ENCODE results near the gene CEP104.

DNA sequence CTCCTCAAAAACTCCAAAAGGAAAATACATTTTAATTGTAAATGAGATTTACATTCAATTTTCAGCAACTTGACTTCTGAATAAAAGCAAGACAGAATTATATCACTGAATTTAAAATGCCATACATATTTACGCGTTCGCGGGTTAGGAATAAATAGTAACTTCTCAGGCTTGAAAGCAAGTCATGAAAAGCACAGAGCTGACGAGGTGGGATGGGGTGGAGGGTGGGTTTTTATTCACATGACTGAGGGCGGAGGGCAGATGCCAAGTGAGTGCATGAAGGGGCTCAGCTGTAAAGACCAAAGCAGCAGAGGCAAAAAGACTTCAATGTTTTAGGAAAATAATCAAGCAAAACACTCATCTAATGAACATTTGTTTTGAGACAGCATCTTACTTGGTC lies 5.7 kb downstream of the CEP104 start:
- TF ChIP-seq, protein P1, sequence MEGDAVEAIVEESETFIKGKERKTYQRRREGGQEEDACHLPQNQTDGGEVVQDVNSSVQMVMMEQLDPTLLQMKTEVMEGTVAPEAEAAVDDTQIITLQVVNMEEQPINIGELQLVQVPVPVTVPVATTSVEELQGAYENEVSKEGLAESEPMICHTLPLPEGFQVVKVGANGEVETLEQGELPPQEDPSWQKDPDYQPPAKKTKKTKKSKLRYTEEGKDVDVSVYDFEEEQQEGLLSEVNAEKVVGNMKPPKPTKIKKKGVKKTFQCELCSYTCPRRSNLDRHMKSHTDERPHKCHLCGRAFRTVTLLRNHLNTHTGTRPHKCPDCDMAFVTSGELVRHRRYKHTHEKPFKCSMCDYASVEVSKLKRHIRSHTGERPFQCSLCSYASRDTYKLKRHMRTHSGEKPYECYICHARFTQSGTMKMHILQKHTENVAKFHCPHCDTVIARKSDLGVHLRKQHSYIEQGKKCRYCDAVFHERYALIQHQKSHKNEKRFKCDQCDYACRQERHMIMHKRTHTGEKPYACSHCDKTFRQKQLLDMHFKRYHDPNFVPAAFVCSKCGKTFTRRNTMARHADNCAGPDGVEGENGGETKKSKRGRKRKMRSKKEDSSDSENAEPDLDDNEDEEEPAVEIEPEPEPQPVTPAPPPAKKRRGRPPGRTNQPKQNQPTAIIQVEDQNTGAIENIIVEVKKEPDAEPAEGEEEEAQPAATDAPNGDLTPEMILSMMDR (IDR thresholded peaks at IDR 0.05): no peak
- no peak for TF ChIP-seq POLR2A (IDR thresholded peaks at IDR 0.05)
